Measurements from ENCODE around the gene VTI1A.
"Not testable (repeated sequence)": the region's sequence is repeated elsewhere in the genome, so short reads cannot be mapped to it uniquely, and the experiment has no call there.

Gene VTI1A

DNA sequence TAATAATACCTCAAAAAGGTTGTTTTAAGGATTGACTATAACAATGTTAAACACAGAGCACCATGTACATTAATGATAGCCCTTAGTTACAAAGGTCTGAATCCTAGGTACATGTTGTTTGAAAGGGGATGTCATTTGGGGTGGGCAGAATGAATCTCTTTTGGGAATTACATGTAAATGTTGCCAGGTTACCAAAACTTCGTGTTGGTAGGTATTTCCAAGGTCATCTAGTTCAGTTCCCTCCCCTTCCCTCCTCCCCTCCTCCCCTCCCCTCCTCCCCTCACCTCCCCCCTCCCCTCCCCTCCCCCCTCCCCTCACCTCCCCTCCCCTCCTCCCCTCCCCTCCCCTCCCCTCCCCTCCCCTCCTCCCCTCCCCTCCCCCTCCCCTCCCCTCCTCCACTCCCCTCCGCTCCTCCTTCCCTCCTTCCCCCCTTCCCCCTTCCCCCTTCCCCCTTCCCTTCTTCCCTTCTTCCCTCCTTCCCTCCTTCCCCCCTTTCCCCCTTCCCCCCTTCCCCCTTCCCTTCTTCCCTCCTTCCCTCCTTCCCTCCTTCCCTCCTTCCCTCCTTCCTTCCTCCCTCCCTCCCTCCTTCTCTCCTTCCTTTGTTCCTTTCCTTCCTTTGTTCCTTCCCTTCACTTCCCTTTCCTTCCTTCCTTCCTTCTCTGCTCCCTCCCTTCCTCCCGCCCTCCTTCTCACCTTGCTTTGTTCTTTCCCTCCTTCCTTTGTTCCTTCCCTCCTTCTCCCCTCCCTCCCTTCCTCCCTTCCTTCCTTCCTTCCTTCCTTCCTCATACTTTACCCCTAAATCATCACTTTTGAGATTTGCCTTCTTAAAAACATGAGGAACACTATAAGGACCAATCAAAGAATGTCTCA is 8.1 kb downstream of the VTI1A start:
- DNase-seq (ENCODE audit: low read depth in 2 of 2) = no peak

DNA sequence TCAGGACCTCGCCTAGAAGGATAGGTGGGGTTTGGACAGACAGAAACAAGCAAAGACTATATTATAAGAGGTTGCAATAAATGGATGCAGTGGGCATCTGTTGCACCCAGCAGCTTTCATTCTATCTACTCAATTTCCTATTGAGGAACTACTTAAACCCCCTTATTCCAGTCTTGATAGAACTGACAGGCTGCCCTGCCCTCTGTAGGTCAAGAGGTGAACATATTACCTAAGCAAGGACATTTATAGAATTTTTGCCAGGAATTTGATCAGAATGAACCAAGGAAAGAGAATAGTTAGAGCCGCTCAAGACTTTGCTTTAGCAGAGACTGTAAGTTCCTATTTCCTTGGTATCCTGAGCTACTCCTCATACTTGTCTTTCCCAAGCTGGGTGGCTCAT is 9.5 kb downstream of the VTI1A start:
- DNase-seq (ENCODE audit: low read depth in 2 of 2) = no peak

DNA sequence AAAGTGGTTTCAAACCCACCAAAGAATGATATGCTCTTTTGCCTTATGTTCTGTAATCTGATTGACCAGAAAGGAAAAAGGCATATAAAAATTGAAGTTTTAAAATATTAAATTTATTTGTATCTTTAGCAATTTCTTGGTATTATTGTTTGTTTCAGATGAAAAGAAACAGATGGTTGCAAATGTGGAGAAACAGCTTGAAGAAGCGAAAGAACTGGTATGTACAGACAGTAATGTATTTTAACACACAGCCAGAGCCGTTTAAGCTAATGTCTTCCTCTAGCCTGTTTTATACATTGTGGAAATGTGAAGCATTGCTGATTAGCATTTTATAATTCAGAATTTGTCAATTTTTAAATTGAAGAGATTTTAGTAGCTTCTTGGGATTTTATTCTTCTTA is 13.4 kb downstream of the VTI1A start:
- DNase-seq (ENCODE audit: low read depth in 2 of 2) = no peak

DNA sequence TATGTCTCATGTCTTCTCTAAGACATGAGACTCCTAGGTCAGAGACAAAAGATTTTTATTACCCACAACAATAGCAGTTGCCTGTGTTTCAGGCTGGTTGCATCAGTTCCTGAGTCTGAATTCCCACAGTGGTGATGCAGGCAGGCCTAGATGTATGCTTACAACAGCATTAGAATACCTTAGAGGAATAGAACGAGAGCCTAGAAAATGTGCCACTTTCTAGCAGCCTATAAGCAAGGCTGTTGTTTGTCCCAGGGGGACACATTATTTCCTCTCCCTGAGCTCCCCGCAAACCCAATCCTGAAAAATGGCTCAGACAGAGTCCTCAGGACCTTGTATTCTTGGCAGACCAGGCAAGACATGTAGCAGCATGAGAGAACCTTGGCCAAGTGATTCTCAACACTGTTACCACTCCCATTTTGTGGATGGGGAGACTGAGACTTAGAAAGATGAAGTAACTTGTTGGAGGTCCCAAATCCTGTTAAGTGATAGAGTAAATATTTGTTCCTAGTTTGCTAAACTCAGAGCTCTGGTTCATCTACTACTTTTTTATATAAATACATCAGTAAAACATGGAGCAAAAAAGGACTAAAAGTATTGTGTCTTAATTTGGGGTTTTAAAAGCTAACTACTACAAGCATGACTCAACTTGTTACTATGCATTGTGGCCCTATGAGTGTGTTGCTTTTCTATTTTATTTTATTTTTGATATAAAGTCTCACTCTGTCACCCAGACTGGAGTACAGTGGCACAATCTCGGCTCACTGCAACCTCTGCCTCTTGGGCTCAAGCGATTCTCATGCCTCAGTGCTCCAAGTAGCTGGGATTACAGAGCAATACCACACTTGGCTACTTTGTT is 14.2 kb downstream of the VTI1A start:
- DNase-seq (ENCODE audit: low read depth in 2 of 2) = no peak

DNA sequence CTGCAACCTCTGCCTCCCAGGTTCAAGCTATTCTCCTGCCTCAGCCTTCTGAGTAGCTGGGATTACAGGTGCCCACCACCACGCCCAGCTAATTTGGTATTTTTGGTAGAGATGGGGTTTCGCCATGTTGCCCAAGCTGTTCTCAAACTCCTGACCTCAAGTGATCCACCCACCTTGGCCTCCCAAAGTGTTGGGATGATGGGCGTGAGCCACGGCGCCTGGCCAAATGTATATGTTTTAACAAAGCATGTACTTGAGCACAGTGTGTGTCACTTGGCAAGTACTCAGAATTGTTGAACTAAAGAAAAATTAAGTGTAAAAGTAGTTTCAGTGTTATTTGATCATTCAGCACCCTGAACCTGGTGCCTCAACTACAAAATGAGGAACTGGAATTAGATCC is 17.1 kb downstream of the VTI1A start:
- DNase-seq (ENCODE audit: low read depth in 2 of 2) = not testable (repeated sequence)

DNA sequence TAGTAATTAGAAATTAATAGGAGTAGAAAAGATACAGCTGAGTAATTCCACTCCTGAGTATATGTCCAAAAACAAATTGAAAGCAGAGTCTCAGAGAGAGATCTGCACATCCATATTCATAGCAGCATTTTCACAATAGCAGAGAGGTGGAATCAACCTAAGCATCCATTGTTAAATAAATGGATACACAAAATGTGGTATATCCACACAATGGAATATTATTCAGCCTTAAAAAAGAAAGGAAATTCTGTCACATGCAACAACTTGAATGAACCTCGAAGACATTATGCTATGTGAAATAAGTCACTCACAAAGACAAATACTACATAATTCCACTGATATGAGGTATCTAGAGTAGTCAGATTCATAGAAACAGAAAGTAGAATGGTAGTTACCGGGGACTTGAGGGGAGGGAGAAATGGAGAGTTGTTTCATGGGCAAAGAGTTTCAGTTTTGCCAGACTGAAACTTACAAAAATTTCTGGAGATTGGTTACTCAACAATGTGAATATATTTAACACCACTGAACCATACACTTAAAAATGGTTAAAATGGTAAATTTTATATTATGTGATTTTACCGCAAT is 18.4 kb downstream of the VTI1A start:
- DNase-seq (ENCODE audit: low read depth in 2 of 2) = no peak

DNA sequence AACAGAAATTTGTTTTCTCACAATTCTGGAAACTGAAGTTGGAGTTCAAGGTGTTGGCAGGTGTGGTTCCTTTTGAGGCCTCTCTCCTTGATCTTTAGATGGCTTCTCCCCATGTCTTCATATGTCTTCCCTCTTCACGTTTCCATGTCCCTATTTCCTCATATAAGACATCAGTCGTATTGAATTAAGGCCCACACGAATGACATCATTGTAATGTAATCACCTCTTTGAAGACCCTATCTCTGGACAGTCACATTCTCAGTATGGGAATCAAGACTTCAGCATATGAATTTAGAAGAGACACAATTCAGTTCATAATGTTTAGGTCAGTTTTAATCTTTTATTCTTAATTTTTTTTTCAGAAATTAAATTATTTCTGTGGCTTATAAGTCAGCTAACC is 19.8 kb downstream of the VTI1A start:
- no peak for DNase-seq (ENCODE audit: low read depth in 2 of 2)

DNA sequence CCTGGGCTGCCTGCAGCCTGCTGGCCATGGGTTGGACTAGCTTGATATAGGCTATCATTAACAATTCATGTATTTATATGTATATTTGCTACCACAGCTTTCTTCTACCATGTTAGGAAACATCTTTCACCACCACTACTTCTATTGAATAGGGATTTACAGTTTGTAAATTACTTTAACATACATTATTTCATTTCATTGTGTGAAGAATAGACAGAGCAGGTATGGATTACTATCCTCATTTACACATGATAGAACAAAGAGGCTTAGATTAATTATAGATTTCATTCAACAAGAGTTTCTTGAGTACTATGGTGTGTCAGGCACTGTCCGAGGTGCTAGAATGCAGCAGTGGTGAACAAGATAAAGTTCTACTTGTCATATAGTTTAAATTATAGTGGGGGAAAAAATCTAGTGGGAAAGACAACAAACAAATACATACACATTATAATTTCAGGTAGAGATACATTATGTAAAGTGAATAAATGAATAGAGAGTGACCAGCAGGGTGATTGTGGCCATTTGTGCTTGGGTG is 20.6 kb downstream of the VTI1A start:
- no peak for DNase-seq (ENCODE audit: low read depth in 2 of 2)

DNA sequence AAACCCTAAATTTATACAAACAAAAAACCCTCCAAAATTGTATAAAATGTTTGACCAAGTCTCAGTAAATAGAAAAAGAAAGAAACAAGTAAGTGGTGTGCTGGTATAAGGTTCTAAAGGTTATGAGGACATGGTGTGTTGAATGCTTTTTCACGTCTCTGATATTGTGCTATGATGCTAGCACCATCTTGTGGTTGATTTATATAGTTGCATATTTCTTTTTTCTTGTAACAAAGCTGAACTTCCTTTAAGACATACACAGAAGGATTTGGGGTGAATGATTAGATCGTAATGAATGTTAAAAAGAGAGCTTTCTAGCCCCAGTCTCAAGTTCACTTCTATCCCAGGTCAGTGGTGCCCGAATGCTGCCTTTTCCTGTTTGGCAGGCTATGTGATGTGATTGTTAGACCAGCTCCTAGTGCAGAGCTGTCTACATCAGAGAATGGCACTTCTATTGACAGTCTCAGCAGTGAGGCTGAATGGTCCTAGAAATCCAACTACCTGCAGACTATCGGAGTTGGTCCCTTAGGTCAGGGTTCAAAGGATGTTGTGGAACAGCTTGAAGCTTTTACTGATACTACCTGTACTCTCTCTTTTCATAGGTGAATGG is 25.0 kb downstream of the VTI1A start:
- DNase-seq (ENCODE audit: low read depth in 2 of 2) = no peak

DNA sequence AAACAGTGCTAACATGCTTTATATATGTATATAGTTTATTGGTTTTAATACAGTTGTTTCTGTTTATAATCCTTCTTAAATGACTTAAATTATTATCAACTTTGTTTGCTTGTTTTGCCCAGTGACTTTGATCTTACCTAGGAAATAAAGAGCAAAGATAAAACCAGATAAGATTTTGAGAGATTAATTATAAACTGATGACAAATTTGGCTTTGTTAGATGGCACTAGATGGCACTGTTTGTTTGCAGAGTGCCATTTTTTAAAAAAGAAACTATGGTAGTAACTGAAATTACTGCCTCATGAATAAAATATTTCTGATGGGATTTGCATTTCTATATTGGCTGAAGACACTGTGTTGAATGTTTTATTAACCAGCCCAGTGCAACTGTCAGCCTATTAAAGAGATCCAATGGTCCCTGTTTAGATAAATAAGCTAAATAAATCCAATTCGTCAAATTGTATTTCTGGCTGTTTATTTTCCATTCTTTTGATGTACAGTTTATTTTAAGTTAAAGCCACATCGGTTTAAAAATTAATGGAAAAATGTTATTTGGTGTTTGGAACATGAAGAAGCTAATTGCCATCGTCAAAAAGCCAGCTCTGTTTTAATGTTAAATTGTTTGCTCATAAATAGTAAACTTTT is 28.7 kb downstream of the VTI1A start:
- no peak for DNase-seq (ENCODE audit: low read depth in 2 of 2)

DNA sequence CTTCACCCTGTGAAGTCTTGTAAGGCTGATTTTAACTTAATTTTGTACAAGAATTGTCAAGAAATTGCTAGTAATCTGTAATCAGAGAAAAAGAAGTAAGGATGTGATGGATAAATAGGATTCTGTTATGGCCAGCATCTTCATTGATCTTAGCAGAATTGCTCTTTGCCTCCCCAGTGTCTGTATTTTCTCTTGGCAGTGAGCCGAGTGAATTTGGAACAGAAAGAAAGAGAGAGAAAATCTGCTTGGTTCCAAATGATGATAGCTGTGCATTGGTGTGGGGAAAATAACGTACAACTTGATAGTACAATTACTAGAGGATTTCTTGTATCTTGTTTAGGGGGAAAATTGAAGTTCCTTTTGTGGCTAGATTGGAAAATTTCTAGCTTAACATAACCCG is 34.6 kb downstream of the VTI1A start:
- DNase-seq (ENCODE audit: low read depth in 2 of 2) = no peak

DNA sequence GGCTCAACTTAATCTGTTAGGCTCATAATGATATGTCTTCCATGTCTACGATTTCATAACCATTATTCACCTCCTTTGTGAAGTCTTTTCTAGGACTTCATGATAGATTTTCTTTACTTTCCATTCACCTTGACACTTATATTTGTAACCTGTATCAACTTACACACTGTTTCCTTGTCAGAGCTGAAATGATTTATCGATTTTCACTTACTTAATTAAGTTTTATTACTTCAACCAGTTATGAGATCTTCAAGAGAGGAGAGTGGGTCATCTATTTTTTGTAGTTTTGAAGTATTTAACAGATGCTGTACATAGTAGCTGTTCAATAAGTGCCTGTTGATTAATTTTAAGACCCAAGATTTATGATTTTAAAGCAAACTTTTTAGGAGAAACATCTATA is 37.4 kb downstream of the VTI1A start:
- DNase-seq (ENCODE audit: low read depth in 2 of 2) = no peak

DNA sequence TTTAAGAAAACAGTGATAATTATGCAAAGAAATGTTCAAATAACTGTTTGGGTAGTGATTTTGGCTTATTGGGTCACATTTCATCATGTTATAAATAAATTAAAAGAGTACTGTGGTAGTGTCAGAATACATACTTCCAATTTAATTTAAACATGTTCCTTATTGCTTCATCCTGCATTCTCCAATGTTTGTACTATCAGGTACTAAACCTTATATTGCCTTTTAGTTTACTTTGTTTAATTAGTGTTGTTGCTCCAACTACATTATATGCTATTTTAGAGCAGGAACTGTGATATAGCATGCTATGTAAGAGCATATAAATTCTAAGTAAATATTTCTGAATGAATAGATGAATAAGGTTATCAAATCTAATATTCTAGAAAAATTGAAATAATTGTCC is 40.9 kb downstream of the VTI1A start:
- DNase-seq (ENCODE audit: low read depth in 2 of 2) = no peak

DNA sequence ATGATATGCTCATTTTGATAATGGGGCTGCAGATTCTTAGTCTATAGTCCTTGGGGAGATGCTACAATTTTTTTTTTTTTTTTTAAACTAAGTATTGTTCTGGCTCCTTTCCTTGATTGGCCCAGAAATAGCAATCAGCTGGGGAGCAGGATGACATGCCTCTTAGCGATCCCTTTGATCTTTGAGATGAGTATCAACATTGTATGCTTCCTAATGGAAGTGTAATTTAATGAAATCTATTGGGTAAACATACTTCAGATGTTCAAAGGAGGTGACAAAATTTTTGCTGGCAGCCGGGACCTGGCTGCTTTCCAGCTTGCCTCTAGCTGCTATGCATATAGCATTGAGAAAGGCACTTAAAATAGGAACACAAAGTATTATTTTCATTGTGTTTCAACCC is 43.5 kb downstream of the VTI1A start:
- DNase-seq (ENCODE audit: low read depth in 2 of 2) = no peak

DNA sequence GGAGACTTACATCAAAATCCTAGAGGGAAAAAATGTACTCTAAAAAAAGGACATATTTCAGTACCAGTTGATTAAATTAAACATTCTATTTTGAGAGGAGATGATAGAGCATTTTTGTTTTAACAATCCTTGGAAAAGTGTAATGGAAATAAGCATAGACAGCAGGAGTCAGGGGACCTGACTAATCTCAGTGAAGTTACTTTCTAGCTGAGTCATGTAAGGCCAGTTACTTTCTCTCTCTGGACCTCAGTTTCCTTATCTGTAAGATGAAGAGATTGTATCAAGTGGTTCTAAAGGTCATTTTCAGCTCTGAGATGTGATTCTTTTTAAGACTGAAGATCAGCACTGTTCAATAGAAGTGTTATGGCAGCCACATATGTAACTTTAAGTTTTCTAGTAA is 44.1 kb downstream of the VTI1A start:
- no peak for DNase-seq (ENCODE audit: low read depth in 2 of 2)

DNA sequence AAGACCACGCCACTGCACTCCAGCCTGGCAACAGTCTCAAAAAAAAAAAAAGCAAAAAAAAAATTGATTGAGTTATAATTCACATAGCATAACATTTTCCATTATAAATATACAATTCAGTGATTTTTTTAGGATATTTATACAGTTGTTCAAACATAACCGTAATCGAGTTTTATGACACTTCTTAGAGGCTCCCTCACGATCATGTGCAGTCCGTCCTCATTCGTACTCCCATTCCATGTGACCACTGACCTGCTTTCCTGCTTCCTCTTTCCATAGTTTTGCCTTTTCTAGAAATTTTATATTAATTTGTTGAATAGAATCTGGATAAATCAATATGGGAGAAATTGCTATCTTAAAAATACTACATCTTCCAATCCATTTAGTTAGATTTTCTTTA is 45.7 kb downstream of the VTI1A start:
- no peak for DNase-seq (ENCODE audit: low read depth in 2 of 2)

DNA sequence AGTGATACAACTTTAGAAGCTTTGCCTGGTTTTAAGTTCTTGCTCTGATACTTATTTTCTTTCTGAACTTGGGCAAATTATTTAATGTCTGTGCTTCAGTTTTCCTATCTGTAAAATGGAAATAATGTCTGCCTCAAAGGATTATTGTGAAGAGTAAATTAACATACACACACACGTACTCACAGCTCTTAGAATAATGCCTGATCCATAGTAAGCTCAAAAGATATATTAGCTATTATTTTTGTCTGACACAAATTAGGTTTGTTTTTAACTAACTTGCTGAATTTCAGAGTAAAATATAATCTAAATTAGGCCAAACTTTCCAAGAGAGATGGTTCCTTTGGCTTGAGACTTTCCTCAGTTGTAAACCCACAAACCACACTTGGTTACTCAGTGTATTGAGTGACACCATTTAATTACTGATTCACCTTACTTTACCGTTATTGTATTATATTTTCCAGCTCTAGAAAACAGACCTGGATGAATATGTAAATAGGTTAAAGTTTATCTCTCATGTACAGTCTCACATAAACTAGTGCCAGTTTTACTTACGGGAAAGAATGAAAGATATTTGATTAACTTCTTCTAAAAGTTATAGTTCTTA is 50.4 kb downstream of the VTI1A start:
- no peak for DNase-seq (ENCODE audit: low read depth in 2 of 2)

DNA sequence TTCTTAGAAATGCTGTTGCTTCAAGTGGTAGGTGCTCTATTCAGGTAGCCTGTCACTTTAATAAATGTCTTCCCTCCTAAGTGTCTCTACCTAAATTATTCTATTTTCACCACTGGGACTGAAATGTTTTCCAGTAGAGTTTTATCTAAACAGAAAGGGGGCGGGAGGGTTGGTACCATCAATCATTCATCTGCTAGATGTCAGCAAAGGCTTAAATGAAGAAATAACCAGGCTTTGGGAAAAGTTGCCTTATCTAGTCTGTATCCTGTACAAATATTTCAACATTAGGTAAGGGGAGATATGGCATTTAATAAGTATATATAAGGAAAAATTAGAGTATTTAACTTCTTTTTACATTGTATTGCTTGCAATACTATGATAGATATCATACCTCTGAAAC is 51.8 kb downstream of the VTI1A start:
- DNase-seq (ENCODE audit: low read depth in 2 of 2) = no peak

DNA sequence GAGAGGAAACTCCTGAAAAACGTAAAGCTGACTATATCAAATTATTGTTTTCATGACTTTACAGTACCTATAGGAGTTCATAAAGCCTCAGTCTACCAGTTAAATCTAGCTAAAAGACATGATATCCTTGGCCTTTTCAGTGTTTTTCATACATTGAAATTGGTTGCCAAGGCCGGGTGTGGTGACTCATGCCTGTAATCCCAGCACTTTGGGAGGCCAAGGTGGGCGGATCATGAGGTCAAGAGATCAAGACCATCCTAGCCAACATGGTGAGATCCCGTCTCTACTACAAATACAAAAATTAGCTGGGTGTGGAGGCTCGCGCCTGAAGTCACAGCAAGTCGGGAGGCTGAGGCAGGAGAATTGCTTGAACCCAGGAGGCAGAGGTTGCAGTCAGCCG is 53.0 kb downstream of the VTI1A start:
- not testable (repeated sequence) for DNase-seq (ENCODE audit: low read depth in 2 of 2)

DNA sequence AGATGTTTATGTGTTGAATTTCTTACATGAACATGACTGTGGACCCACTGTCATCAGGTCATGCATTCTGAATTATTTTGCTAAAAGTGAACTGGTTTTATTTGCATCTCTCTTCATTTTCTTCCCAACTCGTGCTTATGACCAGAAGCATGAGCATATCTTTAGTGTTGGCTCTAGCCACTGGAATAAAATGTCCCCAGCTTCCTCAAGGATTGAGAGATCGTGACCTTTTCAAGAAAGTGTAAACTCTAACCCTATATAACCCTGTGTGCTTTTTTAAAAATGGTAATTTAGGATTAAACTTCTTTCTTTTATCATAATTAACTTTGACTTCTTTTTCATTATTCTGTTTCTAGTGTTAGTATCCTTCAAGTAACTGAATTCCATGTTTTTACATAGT is 55.5 kb downstream of the VTI1A start:
- no peak for DNase-seq (ENCODE audit: low read depth in 2 of 2)

DNA sequence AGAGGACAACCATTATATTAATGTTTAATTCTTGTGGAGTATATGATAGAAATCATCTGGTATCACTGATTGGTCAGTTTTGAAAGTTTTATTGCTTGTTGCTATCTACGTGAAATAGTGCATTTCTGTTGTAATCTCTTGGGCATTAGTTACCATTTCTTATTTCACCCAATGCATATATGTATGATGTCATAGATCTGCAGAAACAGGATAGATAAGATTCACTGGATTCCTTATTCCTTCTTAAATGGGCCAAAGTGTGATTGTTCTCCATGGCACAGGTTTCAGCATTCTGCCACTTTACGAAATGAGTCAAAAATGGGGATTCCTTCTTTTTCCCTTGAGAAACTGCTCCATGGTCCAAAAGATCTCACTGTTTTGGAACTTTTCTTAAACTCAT is 56.6 kb downstream of the VTI1A start:
- no peak for DNase-seq (ENCODE audit: low read depth in 2 of 2)

Measured in stimulated activated CD4-positive, alpha-beta T cell treated with anti-CD3 and anti-CD28 coated beads, Interleukin-1b, Interleukin-23, amount 100 ng/mL, for 1 hour (primary cell).